ENCODE data around the gene TBC1D23.
"Not testable (repeated sequence)": the region's sequence is repeated elsewhere in the genome, so short reads cannot be mapped to it uniquely, and the experiment has no call there.

Gene TBC1D23

GRCh38 chr3:100310355-100310965 lies 49.7 kb downstream of the TBC1D23 start:
- DNase-seq = no peak

DNA sequence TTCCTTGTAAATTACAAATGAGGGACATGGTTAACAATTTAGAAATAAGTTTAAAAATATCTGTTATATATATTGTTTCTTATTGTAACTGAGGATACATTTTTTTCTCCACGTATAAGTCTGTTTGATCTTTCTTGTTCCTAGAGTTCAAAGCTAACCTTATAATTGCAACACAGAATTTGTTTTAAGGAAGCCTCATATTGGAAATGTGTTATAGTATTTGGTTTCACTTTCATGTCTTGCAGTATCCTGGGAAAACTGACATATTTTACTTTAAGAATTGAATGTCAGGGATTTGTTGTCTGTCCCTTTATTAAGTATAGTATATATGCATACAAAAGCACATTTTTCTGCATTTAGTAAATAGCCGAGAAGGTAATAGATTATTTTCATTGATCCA lies 50.2 kb downstream of the TBC1D23 start:
- DNase-seq = peak in 1 of 3 donors; percentile 12

DNA sequence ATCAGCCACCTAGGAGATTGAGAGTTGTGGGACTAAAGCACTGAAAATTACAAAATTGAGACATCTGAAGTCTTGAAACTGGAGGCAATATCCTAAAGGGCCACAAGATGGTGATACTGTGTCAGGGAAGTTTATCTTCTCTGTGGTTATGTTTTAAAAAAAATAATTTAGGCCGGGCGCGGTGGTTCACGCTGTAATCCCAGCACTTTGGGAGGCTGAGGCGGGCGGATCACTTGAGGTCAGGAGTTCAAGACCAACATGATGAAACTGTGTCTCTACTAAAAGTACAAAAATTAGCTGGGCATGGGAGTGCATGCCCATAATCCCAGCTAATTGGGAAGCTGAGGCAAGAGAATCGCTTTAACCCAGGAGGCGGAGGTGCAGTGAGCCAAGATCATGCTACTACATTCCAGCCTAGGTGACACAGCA lies 55.9 kb downstream of the TBC1D23 start:
- peak; percentile 62 to 76 (median 68) for DNase-seq

DNA sequence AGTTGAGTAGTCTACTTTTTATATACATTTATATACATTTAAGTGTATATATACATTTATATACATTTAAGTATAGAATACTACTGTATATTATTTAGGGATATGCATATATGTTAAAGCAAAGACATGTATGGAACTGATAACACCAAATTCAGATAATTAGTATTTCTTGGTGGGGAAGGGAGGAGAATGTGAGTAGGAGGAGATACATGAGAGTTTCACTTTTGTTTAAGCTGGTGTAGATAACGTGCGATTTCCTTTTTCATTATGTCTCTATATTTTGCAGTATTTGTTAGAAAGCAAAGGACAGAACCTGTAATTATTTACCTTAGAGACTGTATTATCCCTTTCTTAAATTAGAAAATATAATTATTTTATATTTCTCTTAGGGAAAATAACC lies 57.1 kb downstream of the TBC1D23 start:
- no peak for DNase-seq

GRCh38 chr3:100319951-100320350 lies 59.2 kb downstream of the TBC1D23 start:
- DNase-seq = no peak

DNA sequence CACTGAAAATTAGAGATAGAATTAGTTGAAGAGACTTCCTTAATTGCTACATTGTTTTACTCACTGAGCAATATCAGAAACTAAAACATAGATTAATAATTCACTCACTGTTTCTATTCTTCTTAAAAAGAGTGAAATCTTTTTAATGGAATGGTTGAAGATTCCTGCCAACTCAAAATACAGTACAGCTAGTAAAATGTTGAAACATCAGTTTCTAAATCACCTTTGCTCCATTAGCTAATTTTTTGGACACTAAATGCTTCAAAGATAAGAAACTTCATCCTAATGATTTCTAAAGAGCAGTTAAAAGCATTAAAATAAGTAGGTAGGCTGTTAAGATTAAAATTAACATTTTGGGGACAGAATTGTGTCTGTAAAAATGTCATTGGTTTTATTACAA lies 63.3 kb downstream of the TBC1D23 start:
- no peak for DNase-seq

DNA sequence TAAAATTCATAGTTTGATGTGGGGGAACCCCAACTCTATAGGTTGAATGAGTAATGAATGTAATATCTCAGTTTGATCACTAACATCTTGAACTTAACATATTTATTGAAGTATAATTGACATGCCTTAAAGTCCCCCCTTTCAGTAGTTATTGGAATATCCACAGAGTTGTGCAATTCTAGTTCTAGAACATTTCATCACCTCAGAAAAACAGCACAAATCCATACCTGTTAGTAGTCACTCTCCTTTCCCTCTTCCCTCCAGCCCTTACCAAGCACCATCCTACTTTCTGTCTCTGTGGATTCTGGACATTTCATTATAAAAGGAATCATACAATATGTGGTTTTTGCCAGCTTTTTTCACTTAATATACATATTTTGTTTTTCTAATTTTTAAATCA lies 65.0 kb downstream of the TBC1D23 start:
- no peak for DNase-seq

- DNase-seq = not testable (repeated sequence)
Measured at GRCh38 chr3:100327377-100327776, 66.6 kb downstream of the TBC1D23 start.

- DNase-seq = no peak
Measured at GRCh38 chr3:100329800-100330489, 69.2 kb downstream of the TBC1D23 start.

- no peak for DNase-seq
Measured at GRCh38 chr3:100330651-100331050, 69.9 kb downstream of the TBC1D23 start.

DNA sequence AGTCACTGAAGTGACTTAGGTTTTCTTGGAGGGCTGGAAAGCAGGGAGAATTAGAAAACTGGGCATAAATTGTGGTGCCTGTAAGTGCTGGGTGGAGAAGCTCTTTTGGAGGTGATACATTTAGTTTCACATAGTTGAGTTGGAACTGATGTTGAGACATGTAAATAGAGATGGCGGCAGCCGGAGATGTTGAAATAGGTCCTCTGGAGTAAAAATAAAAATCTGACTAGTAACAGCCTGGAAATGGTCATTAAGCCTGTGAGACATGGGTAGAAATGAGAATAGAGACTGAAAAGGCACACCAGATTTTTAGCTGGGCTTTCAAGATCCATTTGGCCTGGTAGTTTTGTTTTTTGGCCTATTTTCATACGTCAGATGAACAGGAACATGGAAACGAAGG lies 70.9 kb downstream of the TBC1D23 start:
- no peak for DNase-seq

- no peak for DNase-seq
Measured at GRCh38 chr3:100333051-100333450, 72.3 kb downstream of the TBC1D23 start.

DNA sequence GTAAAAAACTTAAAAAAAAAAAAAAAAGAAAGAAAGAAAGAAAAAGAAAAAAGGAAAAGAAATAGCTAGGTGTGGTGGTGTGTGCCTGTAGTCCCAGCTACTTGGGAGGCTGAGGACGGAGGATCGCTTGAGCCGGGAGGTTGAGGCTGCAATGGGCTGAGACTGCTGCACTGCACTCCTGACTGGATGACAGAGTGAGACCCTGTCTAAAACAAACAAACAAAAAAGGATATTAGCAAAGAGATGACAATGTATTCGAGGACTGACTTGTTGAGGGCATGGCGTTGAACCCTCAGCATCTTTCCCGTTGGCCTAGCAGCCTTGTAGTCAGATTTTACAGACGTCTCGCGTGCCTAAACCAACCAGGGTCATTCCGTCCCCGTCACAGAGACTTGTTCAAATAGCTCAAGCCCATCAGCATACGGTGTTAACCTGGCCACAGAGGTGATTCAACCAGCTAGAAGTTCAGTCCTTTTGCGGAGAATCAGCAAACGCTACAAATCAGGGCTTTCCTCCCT lies 73.2 kb downstream of the TBC1D23 start:
- DNase-seq = no peak

DNA sequence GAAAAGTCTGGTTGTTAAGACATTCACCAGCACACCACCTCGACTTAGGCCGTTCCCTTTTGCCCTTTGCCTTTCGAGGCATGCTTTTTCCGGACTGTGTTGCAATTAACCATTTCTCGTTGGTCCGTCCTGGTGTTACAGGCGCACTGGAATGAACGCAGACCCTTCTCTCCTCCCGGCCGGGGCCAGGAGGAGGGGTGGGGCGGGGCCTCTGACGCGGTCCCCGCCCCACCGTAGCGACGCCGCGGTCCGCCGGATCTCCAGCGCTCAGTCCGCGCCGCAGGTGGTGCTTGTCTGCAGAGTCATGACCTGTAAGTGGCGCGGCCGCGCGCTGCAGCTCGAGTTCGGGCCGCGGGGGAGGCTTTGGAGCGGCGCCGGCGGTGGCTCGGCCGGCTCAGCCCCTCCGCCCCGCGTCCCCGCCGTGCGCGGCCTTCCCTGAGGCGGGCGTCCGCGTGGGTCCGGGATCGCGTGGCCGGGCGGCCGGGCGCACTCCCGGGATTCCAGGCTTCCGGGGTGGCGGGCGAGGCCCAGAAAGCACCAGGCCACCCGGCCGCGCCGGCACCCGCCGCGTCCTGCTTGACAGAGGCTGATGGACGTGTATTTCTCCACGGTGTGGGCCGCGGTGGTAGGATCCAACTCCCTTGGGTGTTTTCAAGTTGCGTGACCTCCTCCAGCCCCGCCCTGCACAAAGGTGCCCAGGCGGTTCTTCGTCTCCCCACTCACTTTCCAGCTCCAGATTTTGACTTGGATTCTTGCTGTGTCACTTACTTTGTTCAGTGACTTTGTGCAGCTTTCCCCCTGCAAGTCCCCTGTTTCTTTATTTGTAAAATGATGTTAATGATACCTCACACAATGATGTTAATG lies 73.9 kb downstream of the TBC1D23 start, which contains the start of gene NIT2:
Gene NIT2 (plus strand): TSS at position 270 of the 864 bp plus-strand sequence. CDS start 35 bp downstream, at position 305.
- peak; percentile 74 to 87 (median 75) for DNase-seq

DNA sequence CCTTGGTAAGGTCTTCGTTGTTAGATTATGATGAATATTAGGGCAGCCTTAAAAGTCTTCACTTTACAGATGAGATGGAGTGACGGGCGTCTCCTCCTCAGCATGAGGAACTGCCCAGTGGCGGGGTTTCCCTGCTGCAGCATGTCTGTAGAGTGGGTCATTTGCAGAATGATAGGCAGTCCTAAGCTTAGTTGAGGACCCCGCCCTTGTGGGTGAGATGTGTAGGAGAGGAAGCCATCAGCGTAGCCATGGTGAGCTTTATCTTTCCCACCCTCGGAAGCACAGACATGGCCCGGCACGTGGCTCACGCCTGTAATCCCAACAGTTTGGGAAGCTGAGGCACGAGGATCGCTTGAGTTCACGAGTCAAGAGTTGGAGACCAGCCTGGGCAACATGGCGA lies 74.6 kb downstream of the TBC1D23 start:
- DNase-seq = peak; percentile 73 to 83 (median 78)

DNA sequence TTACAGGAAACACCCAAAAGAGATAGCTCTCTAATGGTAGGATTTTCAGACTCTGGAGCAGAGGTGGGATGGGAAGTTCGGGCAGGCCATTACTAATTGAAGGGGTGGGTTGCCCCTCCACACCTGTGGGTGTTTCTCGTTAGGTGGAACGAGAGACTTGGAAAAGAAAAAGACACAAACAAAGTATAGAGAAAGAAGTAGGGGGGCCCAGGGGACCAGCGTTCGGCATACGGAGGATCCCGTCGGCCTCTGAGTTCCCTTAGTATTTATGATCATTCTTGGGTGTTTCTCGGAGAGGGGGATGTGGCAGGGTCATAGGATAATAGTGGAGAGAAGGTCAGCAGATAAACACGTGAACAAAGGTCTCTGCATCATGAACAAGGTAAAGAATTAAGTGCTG lies 75.4 kb downstream of the TBC1D23 start:
- DNase-seq = not testable (repeated sequence)

DNA sequence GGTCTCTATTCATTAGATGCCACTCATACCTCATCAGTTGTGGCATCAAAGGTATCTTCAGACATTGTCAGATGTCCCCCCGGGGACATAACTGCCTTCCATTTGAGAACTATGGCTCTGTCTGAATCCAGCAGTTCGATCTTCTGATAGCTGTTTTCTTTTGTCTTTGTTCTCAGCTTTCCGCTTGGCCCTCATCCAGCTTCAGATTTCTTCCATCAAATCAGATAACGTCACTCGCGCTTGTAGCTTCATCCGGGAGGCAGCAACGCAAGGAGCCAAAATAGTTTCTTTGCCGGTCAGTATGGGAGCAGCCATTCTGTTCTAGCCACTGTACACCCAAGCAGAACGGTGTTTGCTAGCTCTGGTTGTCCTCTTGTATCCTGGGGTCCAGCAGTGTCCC lies 78.1 kb downstream of the TBC1D23 start:
- no peak for DNase-seq

DNA sequence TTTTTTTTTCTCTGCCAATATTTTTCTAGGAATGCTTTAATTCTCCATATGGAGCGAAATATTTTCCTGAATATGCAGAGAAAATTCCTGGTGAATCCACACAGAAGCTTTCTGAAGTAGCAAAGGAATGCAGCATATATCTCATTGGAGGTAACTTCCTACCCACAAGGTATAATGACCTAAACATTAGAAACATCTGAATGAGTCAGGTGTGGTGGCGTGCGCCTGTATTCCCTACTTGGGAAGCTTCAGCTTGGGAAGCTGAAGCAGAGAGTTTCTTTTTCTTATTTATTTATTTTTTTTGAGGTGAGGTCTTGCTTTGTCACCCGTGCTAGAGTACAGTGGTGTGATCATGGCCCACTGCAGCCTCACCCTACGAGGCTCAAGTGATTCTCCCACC lies 79.0 kb downstream of the TBC1D23 start:
- no peak for DNase-seq

DNA sequence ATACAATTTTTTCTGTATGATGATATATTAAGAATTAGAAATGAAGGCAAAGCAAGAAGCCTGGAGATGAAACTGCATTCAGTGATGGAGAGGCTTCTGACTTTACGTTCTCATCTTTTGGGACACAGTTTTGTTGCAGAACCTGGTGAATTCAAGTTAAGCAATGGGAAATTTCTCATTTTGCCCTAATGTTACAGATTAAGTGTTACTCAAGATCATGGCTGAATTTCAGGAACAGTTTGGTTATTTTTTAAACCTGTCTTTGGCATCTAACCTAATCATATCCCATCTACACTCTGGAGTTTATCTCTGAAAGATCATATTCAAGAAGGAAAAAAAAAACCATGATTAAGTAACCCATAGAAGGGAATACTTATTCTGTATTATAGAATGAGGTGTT lies 79.7 kb downstream of the TBC1D23 start:
- DNase-seq = no peak

GRCh38 chr3:100348727-100349126 lies 87.9 kb downstream of the TBC1D23 start:
- no peak for DNase-seq

- DNase-seq = not testable (repeated sequence)
Measured at GRCh38 chr3:100351770-100352169, 91.0 kb downstream of the TBC1D23 start.

- DNase-seq = no peak
Measured at GRCh38 chr3:100352296-100353231, 91.8 kb downstream of the TBC1D23 start.

Measured in suppressor macrophage treated with lipopolysaccharide for 1 hour (primary cell).